Gastrocnemius medialis (tissue), 4 donors: ENCODE results near the gene ANKH. TPM values are rescaled to one million over a fixed set of nuclear protein-coding genes. Genes with fewer than 3 reads are reported as not detected.

ENCODE experiments used
- ATAC-seq, 2 donors: fragments of 150-250 bp; one replicate each; pipeline ENCODE4 v1.9.1; 2016
- DNase-seq, 2 donors: peaks; one replicate each; pipeline ENCODE4 v3.0.0-alpha.2; 2019
- H3K27ac ChIP-seq, 4 donors: fragments of 200-600 bp; sonication (generic); 1 replicate in 1 of 4; 2 replicates in 3 of 4; pipeline ENCODE4 v1.5.1; 2016 to 2018; ENCODE audit warnings: mild to moderate bottlenecking in 2 of 4, moderate library complexity in 1 of 4
- H3K27me3 ChIP-seq, 3 donors: fragments of 200-600 bp; sonication (generic) in 2 of 3; 1 replicate in 1 of 3; 2 replicates in 2 of 3; pipeline versions ENCODE4 v1.5.1 to v1.6.0; 2016 to 2019; ENCODE audit warnings: mild to moderate bottlenecking in 1 of 3, moderate library complexity in 1 of 3
- H3K36me3 ChIP-seq, 2 donors: fragments of 200-600 bp; sonication (generic) in 1 of 2; one replicate each; pipeline ENCODE4 v1.5.1; 2017 to 2018
- H3K4me1 ChIP-seq, 2 donors: fragments of 200-600 bp; sonication (generic) in 1 of 2; one replicate each; pipeline ENCODE4 v1.5.1; 2016 to 2017; ENCODE audit warnings: mild to moderate bottlenecking in 2 of 2
- H3K4me3 ChIP-seq, 4 donors: fragments of 200-600 bp; sonication (generic) in 3 of 4; 1 replicate in 1 of 4; 2 replicates in 3 of 4; pipeline ENCODE4 v1.5.1; 2016 to 2019; ENCODE audit warnings: mild to moderate bottlenecking in 2 of 4
- H3K9me3 ChIP-seq, 3 donors: fragments of 200-600 bp; sonication (generic) in 2 of 3; 1 replicate in 1 of 3; 2 replicates in 2 of 3; pipeline ENCODE4 v1.5.1; 2016 to 2019
- POLR2A ChIP-seq, 2 donors: fragments of 450-650 bp; IDR thresholded peaks; one replicate each; pipeline ENCODE4 v1.6.1; 2017; ENCODE audit warnings: antibody characterized with exemption in 2 of 2, mild to moderate bottlenecking in 2 of 2, moderate library complexity in 2 of 2
- in situ Hi-C, 4 donors: fragments of 200-750 bp; cut with MboI; loops; one replicate each; pipeline versions ENCODE4 v1.15.0 to v1.8.0; 2017; ENCODE audit warnings: low sequenced_read_pairs in 4 of 4
- intact Hi-C: fragments of 100-400 bp; cut with DNase I; formaldehyde crosslinking; loops from one replicate; pipeline ENCODE4 v1.15.1; 2023; ENCODE audit warnings: low total_unique reads
- total RNA-seq, 4 donors: library from RNA; depleted of rRNA; stranded (reverse); fragments of >200 nt; gene quantifications; one replicate each; pipeline versions ENCODE4 v1.1.0 to v1.2.3, GENCODE V29; 2016
- TF ChIP-seq, protein P1 (sequence below), 5 experiments: fragments of 450-650 bp in 3 of 5; fragments of 200-600 bp in 2 of 5; sonication (generic) in 2 of 5; IDR thresholded peaks in 4 of 5; conservative IDR thresholded peaks in 1 of 5; 1 replicate in 4 of 5; 2 replicates in 1 of 5; pipeline ENCODE4 v1.5.1; 2016 to 2019; ENCODE audit warnings: antibody characterized with exemption in 5 of 5, mild to moderate bottlenecking in 3 of 5, moderate library complexity in 3 of 5

The ANKH gene
- total RNA-seq, 4 donors from 2014 or later, result 33.5 to 52.1 (median 36.0) TPM

DNA sequence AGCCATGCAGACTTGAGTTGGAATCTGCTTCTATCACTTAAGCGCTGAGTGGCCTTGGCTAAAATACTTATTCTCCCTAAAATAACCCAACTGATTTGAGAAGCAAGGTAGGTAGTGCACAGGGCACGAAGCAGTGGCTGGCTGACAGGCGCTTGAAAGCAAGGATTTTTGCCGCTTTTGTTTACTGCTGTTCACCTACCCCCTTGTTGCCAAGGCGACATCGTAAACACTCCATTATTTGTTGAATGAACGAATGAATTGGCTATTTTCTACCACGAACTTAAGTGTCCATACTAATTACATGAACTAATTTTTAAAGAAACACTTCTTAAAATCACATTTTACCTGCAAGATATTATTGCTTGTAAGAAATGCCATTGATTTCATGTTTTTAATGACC lies 98.0 kb downstream of the ANKH start:
- no peak for ATAC-seq
- Histone ChIP-seq H3K4me1 (peaks cover 23 to 41% of the 10 kb centered on the region in 2 donors), H3K27ac (no peak overlapping the region), H3K27me3 (no peaks in the 10 kb centered on the region), H3K4me3 (no peak overlapping the region), H3K36me3 (no peaks in the 10 kb centered on the region), H3K9me3 (no peaks in the 10 kb centered on the region)
- intact Hi-C loops, result no loop called here
- DNase-seq, result no peak
- TF ChIP-seq, protein P1, sequence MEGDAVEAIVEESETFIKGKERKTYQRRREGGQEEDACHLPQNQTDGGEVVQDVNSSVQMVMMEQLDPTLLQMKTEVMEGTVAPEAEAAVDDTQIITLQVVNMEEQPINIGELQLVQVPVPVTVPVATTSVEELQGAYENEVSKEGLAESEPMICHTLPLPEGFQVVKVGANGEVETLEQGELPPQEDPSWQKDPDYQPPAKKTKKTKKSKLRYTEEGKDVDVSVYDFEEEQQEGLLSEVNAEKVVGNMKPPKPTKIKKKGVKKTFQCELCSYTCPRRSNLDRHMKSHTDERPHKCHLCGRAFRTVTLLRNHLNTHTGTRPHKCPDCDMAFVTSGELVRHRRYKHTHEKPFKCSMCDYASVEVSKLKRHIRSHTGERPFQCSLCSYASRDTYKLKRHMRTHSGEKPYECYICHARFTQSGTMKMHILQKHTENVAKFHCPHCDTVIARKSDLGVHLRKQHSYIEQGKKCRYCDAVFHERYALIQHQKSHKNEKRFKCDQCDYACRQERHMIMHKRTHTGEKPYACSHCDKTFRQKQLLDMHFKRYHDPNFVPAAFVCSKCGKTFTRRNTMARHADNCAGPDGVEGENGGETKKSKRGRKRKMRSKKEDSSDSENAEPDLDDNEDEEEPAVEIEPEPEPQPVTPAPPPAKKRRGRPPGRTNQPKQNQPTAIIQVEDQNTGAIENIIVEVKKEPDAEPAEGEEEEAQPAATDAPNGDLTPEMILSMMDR (IDR thresholded peaks at IDR 0.05 in 4 of 5, conservative IDR thresholded peaks at IDR 0.05 in 1 of 5), result no peak
- in situ Hi-C loops, result no loop called here

DNA sequence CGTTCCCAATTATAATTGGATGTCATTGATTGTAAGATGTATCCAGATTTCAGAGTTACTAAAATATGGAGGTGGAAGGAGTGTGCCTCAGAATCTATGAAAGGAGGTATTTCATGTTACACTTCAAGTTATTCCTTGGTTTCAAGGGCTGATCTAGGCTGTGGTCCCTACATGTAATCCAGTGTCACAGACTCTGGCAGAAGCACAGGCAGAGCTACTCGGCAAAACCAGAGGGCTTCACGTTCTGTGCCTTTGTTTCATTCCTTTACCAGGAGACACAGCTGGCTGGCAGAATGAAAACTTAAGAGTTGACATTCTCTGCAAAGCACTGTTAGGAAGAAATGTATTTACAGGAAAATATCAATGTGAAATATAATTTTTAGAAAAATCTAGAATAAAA lies 99.6 kb downstream of the ANKH start:
- TF ChIP-seq, protein P1 (IDR thresholded peaks at IDR 0.05 in 4 of 5, conservative IDR thresholded peaks at IDR 0.05 in 1 of 5), result no peak
- no peak for TF ChIP-seq POLR2A (IDR thresholded peaks at IDR 0.05)
- DNase-seq (no peak), ATAC-seq (no peak)
- H3K9me3 ChIP-seq, result no peaks in the 10 kb centered on the region
- intact Hi-C loops, result no loop called here
- H3K4me3 ChIP-seq, result no peak overlapping the region
- no peaks in the 10 kb centered on the region for H3K27me3 ChIP-seq
- H3K36me3 ChIP-seq, result no peaks in the 10 kb centered on the region
- H3K4me1 ChIP-seq, result peaks cover 13 to 39% of the 10 kb centered on the region in 2 donors
- in situ Hi-C loops, result no loop called here
- H3K27ac ChIP-seq, result peak overlapping the region in 2 of 4 donors; percentile 11 to 26

DNA sequence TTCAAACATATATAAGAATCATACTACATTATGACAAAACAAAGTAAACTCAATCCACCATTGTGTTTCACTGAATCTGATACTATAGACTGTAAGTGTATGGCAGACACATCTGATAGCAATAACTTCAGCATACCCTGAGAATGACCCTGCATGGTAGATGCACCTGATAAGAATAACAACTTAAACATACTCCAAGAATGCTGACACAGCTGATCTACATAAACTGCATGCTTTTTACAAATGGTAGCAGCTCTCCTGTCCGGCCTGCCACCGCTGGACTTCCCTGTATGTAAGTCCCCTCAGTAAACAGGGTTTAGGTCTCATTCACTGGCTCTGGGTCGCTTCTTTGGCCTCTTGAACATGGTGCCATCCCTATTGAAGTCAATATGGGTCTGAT lies 100.4 kb downstream of the ANKH start:
- no peak for DNase-seq
- in situ Hi-C loops, result no loop called here
- H3K27ac ChIP-seq, result peak overlapping the region in 2 of 4 donors; percentile 11 to 12
- H3K4me1 ChIP-seq, result peaks cover 13 to 34% of the 10 kb centered on the region in 2 donors
- intact Hi-C loops, result no loop called here
- TF ChIP-seq POLR2A (IDR thresholded peaks at IDR 0.05), result no peak
- TF ChIP-seq, protein P1 (IDR thresholded peaks at IDR 0.05 in 4 of 5, conservative IDR thresholded peaks at IDR 0.05 in 1 of 5), result no peak
- H3K9me3 ChIP-seq, result no peaks in the 10 kb centered on the region
- ATAC-seq, result no peak
- H3K36me3 ChIP-seq, result no peaks in the 10 kb centered on the region
- no peaks in the 10 kb centered on the region for H3K27me3 ChIP-seq
- no peak overlapping the region for H3K4me3 ChIP-seq

DNA sequence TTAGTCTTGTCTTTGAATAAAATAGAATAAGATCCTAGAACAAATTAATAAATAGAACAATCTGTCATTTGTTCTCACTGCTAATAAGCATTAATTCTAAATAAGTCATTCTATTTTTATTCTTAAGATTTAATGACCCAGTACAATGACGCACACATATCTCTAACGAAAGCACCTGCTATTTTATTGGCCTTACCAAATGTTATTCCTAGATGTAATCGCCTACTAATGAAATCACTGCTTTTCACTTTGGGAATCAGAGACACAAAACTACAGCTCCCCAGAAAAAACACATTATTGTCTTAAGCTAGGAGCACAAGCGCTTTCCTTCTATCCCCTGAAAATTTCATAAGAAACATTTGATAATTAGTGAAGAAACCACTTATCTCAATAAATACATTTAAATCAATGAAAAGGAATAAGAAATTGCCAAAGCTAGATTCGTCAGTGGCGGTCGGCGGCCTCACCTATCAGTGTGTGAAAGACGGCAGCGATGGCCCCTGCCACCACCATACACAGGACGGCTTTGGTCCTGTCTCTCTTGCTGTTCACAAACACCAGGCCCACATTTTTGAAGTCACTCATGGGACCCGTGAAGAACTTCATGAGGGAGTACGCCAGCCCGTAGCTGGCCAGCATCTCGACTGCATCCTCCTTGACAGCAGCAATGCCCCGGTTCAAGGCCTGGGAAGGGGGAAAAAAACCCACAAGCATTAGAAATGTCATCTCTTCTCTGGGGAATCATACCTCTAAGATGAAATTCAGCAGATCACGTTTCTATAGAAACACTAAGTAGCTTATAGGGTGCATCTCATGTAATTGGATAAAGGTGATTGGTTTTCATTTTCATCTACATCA lies 102.8 kb downstream of the ANKH start:
- TF ChIP-seq, protein P1 (IDR thresholded peaks at IDR 0.05 in 4 of 5, conservative IDR thresholded peaks at IDR 0.05 in 1 of 5), result no peak
- TF ChIP-seq POLR2A (IDR thresholded peaks at IDR 0.05), result no peak
- in situ Hi-C loops, result no loop called here
- intact Hi-C loops, result no loop called here
- no peak overlapping the region for H3K4me3 ChIP-seq
- ATAC-seq, result no peak
- H3K4me1 ChIP-seq, result peaks cover 13 to 34% of the 10 kb centered on the region in 2 donors
- no peaks in the 10 kb centered on the region for H3K27me3 ChIP-seq
- no peaks in the 10 kb centered on the region for H3K9me3 ChIP-seq
- H3K27ac ChIP-seq, result peak overlapping the region; percentile 43 to 72 (median 62)
- no peaks in the 10 kb centered on the region for H3K36me3 ChIP-seq
- DNase-seq, result no peak
